ENCODE measurements around the gene ARID4B. TPM values are rescaled to one million over a fixed set of nuclear protein-coding genes. Genes with fewer than 3 reads are reported as not detected.

The ARID4B gene
- polyA plus RNA-seq, 2 of the 4 experiments (the other 2 are of a cell fraction): 14.9 to 16.0 TPM

- CTCF ChIA-PET: interaction anchor here (0.6 kb wide), 1 partner anchor 428 kb away, joined by 4 read pairs; no protein-coding TSS in a partner anchor
- ATAC-seq (no peak), FAIRE-seq (no peak), DNase-seq (ENCODE audit: low read depth in 1 of 2, low spot score in 1 of 2) (no peak)
- Histone ChIP-seq H3K4me3 (no peak overlapping the region), H3K4me2 (no peak overlapping the region), H3K9me3 (no peaks in the 10 kb centered on the region), H3K27ac (no peak overlapping the region), H3K4me1 (no peaks in the 10 kb centered on the region)
- 86% methylated on average over 7 of the region's 7 CpGs for WGBS (ENCODE audit: missing lambda C conversion rate)
- no peak for TF ChIP-seq EHF (CRISPR knock-in tag; IDR thresholded peaks at IDR 0.05)
- TF ChIP-seq PHF8 (IDR thresholded peaks at IDR 0.05; ENCODE audit: borderline replicate concordance, low read depth): no peak
- TF ChIP-seq, protein P1, sequence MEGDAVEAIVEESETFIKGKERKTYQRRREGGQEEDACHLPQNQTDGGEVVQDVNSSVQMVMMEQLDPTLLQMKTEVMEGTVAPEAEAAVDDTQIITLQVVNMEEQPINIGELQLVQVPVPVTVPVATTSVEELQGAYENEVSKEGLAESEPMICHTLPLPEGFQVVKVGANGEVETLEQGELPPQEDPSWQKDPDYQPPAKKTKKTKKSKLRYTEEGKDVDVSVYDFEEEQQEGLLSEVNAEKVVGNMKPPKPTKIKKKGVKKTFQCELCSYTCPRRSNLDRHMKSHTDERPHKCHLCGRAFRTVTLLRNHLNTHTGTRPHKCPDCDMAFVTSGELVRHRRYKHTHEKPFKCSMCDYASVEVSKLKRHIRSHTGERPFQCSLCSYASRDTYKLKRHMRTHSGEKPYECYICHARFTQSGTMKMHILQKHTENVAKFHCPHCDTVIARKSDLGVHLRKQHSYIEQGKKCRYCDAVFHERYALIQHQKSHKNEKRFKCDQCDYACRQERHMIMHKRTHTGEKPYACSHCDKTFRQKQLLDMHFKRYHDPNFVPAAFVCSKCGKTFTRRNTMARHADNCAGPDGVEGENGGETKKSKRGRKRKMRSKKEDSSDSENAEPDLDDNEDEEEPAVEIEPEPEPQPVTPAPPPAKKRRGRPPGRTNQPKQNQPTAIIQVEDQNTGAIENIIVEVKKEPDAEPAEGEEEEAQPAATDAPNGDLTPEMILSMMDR (IDR thresholded peaks at IDR 0.05): no peak
- no peak for TF ChIP-seq EHMT2 (IDR thresholded peaks at IDR 0.05; ENCODE audit: low read depth)
- no peak for TF ChIP-seq SREBF2 (IDR thresholded peaks at IDR 0.05)
- no peak for TF ChIP-seq JUNB (IDR thresholded peaks at IDR 0.05)
- no peak for TF ChIP-seq POLR2AphosphoS2 (conservative IDR thresholded peaks at IDR 0.05; ENCODE audit: low read length)
- no peak for TF ChIP-seq EP300 (IDR thresholded peaks at IDR 0.05)
- TF ChIP-seq HOXB13 (CRISPR knock-in tag; IDR thresholded peaks at IDR 0.05; ENCODE audit: low read depth): no peak
- no peak for TF ChIP-seq BHLHE40 (IDR thresholded peaks at IDR 0.05; ENCODE audit: low read depth, low read length)
- TF ChIP-seq, protein P2, sequence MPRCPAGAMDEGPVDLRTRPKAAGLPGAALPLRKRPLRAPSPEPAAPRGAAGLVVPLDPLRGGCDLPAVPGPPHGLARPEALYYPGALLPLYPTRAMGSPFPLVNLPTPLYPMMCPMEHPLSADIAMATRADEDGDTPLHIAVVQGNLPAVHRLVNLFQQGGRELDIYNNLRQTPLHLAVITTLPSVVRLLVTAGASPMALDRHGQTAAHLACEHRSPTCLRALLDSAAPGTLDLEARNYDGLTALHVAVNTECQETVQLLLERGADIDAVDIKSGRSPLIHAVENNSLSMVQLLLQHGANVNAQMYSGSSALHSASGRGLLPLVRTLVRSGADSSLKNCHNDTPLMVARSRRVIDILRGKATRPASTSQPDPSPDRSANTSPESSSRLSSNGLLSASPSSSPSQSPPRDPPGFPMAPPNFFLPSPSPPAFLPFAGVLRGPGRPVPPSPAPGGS (IDR thresholded peaks at IDR 0.05): no peak
- TF ChIP-seq, protein P3, sequence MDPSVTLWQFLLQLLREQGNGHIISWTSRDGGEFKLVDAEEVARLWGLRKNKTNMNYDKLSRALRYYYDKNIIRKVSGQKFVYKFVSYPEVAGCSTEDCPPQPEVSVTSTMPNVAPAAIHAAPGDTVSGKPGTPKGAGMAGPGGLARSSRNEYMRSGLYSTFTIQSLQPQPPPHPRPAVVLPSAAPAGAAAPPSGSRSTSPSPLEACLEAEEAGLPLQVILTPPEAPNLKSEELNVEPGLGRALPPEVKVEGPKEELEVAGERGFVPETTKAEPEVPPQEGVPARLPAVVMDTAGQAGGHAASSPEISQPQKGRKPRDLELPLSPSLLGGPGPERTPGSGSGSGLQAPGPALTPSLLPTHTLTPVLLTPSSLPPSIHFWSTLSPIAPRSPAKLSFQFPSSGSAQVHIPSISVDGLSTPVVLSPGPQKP (IDR thresholded peaks at IDR 0.05; ENCODE audit: low read depth, low read length): no peak
- TF ChIP-seq RAD21 (conservative IDR thresholded peaks at IDR 0.05 in 1 of 2, IDR thresholded peaks at IDR 0.05 in 1 of 2): no peak
- POLR2A ChIA-PET: no interaction called here
Observed at GRCh38 chr1:235176486-235176885, 151.5 kb downstream of the ARID4B start.

DNA sequence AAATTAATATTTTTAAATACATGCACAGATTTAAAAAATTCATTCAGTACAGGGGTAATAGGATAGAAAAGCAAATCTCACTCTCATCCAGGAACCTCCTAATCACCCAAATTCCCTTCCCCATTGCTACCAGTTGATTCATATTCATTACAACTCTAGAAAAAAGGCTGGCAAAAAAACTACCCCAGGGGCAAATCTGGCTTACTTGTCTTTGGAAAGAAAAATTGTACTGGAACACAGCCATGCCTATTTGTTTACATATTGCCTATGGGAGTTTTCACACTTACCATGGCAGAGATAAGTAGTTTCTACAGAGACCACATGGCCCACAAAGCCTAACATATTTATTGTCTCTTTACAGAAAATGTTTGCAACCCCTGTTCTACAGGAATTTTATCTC lies 158.0 kb downstream of the ARID4B start:
- H3K27ac ChIP-seq: no peak overlapping the region
- TF ChIP-seq MYC (IDR thresholded peaks at IDR 0.05; ENCODE audit: borderline replicate concordance, low read length) (no peak), FOXS1 (CRISPR knock-in tag; IDR thresholded peaks at IDR 0.05) (no peak), FOSB (CRISPR knock-in tag; IDR thresholded peaks at IDR 0.05) (no peak), ZC3H11A (IDR thresholded peaks at IDR 0.05) (no peak), POLR2AphosphoS2 (conservative IDR thresholded peaks at IDR 0.05; ENCODE audit: low read length) (no peak), ZNF302 (CRISPR knock-in tag; IDR thresholded peaks at IDR 0.05) (no peak), TP53 (CRISPR knock-in tag; IDR thresholded peaks at IDR 0.05) (no peak), PBX3 (IDR thresholded peaks at IDR 0.05) (no peak), JUN (IDR thresholded peaks at IDR 0.05) (no peak), HEYL (CRISPR knock-in tag; IDR thresholded peaks at IDR 0.05) (no peak), FOSL2 (IDR thresholded peaks at IDR 0.05) (no peak), FOSL2 (CRISPR knock-in tag; IDR thresholded peaks at IDR 0.05) (no peak), RNF2 (IDR thresholded peaks at IDR 0.05; ENCODE audit: borderline replicate concordance, low read depth) (no peak), TFCP2L1 (CRISPR knock-in tag; IDR thresholded peaks at IDR 0.05) (no peak), HMGXB4 (CRISPR knock-in tag; IDR thresholded peaks at IDR 0.05; ENCODE audit: borderline replicate concordance) (no peak), KDM1A (IDR thresholded peaks at IDR 0.05; ENCODE audit: low read depth) (no peak)
- TF ChIP-seq, protein P4, sequence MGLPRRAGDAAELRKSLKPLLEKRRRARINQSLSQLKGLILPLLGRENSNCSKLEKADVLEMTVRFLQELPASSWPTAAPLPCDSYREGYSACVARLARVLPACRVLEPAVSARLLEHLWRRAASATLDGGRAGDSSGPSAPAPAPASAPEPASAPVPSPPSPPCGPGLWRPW (IDR thresholded peaks at IDR 0.05): no peak
- TF ChIP-seq, protein P5, sequence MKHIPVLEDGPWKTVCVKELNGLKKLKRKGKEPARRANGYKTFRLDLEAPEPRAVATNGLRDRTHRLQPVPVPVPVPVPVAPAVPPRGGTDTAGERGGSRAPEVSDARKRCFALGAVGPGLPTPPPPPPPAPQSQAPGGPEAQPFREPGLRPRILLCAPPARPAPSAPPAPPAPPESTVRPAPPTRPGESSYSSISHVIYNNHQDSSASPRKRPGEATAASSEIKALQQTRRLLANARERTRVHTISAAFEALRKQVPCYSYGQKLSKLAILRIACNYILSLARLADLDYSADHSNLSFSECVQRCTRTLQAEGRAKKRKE (CRISPR knock-in tag; IDR thresholded peaks at IDR 0.05; ENCODE audit: low read depth): no peak
- ChIA-PET CTCF (no interaction called here), POLR2A (no interaction called here)
- ATAC-seq (no peak), DNase-seq (ENCODE audit: low read depth in 1 of 2, low spot score in 1 of 2) (no peak), FAIRE-seq (no peak)
- H3K4me2 ChIP-seq: no peak overlapping the region
- no peaks in the 10 kb centered on the region for H3K4me1 ChIP-seq
- H3K9me3 ChIP-seq: no peaks in the 10 kb centered on the region
- H3K4me3 ChIP-seq: no peak overlapping the region
